Astrocyte (in vitro differentiated cells and primary cell): ENCODE measurements around the gene RAB6B.
"Not testable (repeated sequence)": the region's sequence is repeated elsewhere in the genome, so short reads cannot be mapped to it uniquely, and the experiment has no call there.

Experiments
- EZH2 ChIP-seq: IDR thresholded peaks from 2 replicates; pipeline ENCODE4 v1.6.1; 2012; ENCODE audit warnings: mild to moderate bottlenecking, low read length, inconsistent platforms; ENCODE audit not compliant: insufficient read depth
- TF ChIP-seq, protein P1 (sequence below): IDR thresholded peaks from 2 replicates; pipeline ENCODE4 v1.5.1; 2011; ENCODE audit warnings: low read depth, mild to moderate bottlenecking, inconsistent platforms, low read length, moderate library complexity; ENCODE audit not compliant: insufficient read depth

DNA sequence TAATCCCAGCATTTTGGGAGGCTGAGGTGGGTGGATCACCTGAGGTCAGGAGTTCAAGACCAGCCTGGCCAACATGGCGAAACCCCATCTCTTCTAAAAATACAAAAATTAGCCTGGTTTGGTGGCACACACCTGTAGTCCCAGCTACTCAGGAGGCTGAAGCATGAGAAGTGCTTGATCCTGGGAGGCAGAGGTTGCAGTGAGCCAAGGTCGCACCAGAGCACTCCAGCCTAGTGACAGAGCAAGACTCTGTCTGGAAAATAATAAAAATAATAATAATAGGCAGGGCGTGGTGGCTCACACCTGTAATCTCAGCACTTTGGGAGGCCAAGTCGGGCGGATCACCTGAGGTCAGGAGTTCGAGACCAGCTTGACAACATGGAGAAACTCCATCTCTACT lies 114.9 kb downstream of the RAB6B start:
- TF ChIP-seq, protein P1, sequence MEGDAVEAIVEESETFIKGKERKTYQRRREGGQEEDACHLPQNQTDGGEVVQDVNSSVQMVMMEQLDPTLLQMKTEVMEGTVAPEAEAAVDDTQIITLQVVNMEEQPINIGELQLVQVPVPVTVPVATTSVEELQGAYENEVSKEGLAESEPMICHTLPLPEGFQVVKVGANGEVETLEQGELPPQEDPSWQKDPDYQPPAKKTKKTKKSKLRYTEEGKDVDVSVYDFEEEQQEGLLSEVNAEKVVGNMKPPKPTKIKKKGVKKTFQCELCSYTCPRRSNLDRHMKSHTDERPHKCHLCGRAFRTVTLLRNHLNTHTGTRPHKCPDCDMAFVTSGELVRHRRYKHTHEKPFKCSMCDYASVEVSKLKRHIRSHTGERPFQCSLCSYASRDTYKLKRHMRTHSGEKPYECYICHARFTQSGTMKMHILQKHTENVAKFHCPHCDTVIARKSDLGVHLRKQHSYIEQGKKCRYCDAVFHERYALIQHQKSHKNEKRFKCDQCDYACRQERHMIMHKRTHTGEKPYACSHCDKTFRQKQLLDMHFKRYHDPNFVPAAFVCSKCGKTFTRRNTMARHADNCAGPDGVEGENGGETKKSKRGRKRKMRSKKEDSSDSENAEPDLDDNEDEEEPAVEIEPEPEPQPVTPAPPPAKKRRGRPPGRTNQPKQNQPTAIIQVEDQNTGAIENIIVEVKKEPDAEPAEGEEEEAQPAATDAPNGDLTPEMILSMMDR, result not testable (repeated sequence)
- TF ChIP-seq EZH2, result not testable (repeated sequence)
